AG09319 (cell line): ENCODE measurements around the gene IL1RAPL2.
"Not testable (repeated sequence)": the region's sequence is repeated elsewhere in the genome, so short reads cannot be mapped to it uniquely, and the experiment has no call there.

Experiments
- DNase-seq: peaks from one replicate; pipeline ENCODE4 v3.0.0-alpha.2; 2010; ENCODE audit warnings: low read depth; ENCODE audit errors: extremely low read depth
- CTCF ChIP-seq: IDR thresholded peaks from 2 replicates; pipeline ENCODE4 v1.5.1; 2011; ENCODE audit warnings: low read depth, mild to moderate bottlenecking, inconsistent platforms, low read length, moderate library complexity

IL1RAPL2 gene

GRCh38 chrX:104854188-104854587, 288.2 kb downstream of the IL1RAPL2 start:
- DNase-seq = no peak
- no peak for TF ChIP-seq CTCF

- no peak for TF ChIP-seq CTCF
- DNase-seq = no peak
These were observed 288.9 kb downstream of the IL1RAPL2 start for GRCh38 chrX:104854790-104855340.

GRCh38 chrX:104863466-104863865, 297.5 kb downstream of the IL1RAPL2 start:
- DNase-seq = no peak
- TF ChIP-seq CTCF = no peak

- no peak for TF ChIP-seq CTCF
- no peak for DNase-seq
These were observed 298.3 kb downstream of the IL1RAPL2 start for GRCh38 chrX:104864296-104864695.

GRCh38 chrX:104877504-104877903, 311.5 kb downstream of the IL1RAPL2 start:
- no peak for TF ChIP-seq CTCF
- DNase-seq = no peak

- TF ChIP-seq CTCF = no peak
These were observed 336.1 kb downstream of the IL1RAPL2 start for GRCh38 chrX:104902070-104902469.

GRCh38 chrX:104909694-104910093, 343.7 kb downstream of the IL1RAPL2 start:
- not testable (repeated sequence) for DNase-seq

More at GRCh38 chrX:104902070-104902469, 336.1 kb downstream of the IL1RAPL2 start:
- no peak for DNase-seq

GRCh38 chrX:104913348-104913747, 347.3 kb downstream of the IL1RAPL2 start:
- TF ChIP-seq CTCF = peak; percentile 38
- DNase-seq = no peak

- DNase-seq = not testable (repeated sequence)
These were observed 348.7 kb downstream of the IL1RAPL2 start for GRCh38 chrX:104914686-104915085.
